Measurements from ENCODE around the gene MYH10. TPM values are rescaled to one million over a fixed set of nuclear protein-coding genes. Genes with fewer than 3 reads are reported as not detected.

The MYH10 gene
- total RNA-seq, 1 donor from 2014 or later: 274 TPM

- DNase-seq (ENCODE audit: low read depth in 2 of 2): no peak
Measured at GRCh38 chr17:8475781-8476180, 154.7 kb downstream of the MYH10 start.

GRCh38 chr17:8475227-8475626 lies 155.3 kb downstream of the MYH10 start:
- no peak for DNase-seq (ENCODE audit: low read depth in 2 of 2)

GRCh38 chr17:8474826-8475225 lies 155.7 kb downstream of the MYH10 start:
- DNase-seq (ENCODE audit: low read depth in 2 of 2): no peak

- no peak for DNase-seq (ENCODE audit: low read depth in 2 of 2)
Measured at GRCh38 chr17:8473451-8474192, 156.9 kb downstream of the MYH10 start.

GRCh38 chr17:8472663-8473062 lies 157.9 kb downstream of the MYH10 start:
- no peak for DNase-seq (ENCODE audit: low read depth in 2 of 2)

- no peak for DNase-seq (ENCODE audit: low read depth in 2 of 2)
Measured at GRCh38 chr17:8470447-8471047, 160.0 kb downstream of the MYH10 start.

- no peak for DNase-seq (ENCODE audit: low read depth in 2 of 2)
Measured at GRCh38 chr17:8469964-8470363, 160.6 kb downstream of the MYH10 start.

- no peak for DNase-seq (ENCODE audit: low read depth in 2 of 2)
Measured at GRCh38 chr17:8468980-8469379, 161.5 kb downstream of the MYH10 start.

- no peak for DNase-seq (ENCODE audit: low read depth in 2 of 2)
Measured at GRCh38 chr17:8468127-8468526, 162.4 kb downstream of the MYH10 start.

- no peak for DNase-seq (ENCODE audit: low read depth in 2 of 2)
Measured at GRCh38 chr17:8467527-8467926, 163.0 kb downstream of the MYH10 start.

GRCh38 chr17:8466873-8467272 lies 163.7 kb downstream of the MYH10 start:
- no peak for DNase-seq (ENCODE audit: low read depth in 2 of 2)

GRCh38 chr17:8466456-8466855 lies 164.1 kb downstream of the MYH10 start:
- DNase-seq (ENCODE audit: low read depth in 2 of 2): peak; percentile 39 to 41

GRCh38 chr17:8465759-8466158 lies 164.8 kb downstream of the MYH10 start:
- no peak for DNase-seq (ENCODE audit: low read depth in 2 of 2)

- DNase-seq (ENCODE audit: low read depth in 2 of 2): no peak
Measured at GRCh38 chr17:8465356-8465755, 165.2 kb downstream of the MYH10 start.

GRCh38 chr17:8464941-8465340 lies 165.6 kb downstream of the MYH10 start:
- DNase-seq (ENCODE audit: low read depth in 2 of 2): no peak

GRCh38 chr17:8463099-8463498 lies 167.4 kb downstream of the MYH10 start:
- no peak for DNase-seq (ENCODE audit: low read depth in 2 of 2)

GRCh38 chr17:8462564-8462963 lies 168.0 kb downstream of the MYH10 start:
- no peak for DNase-seq (ENCODE audit: low read depth in 2 of 2)

GRCh38 chr17:8459831-8460230 lies 170.7 kb downstream of the MYH10 start:
- no peak for DNase-seq (ENCODE audit: low read depth in 2 of 2)

GRCh38 chr17:8459107-8459506 lies 171.4 kb downstream of the MYH10 start:
- DNase-seq (ENCODE audit: low read depth in 2 of 2): no peak

GRCh38 chr17:8458128-8458527 lies 172.4 kb downstream of the MYH10 start:
- no peak for DNase-seq (ENCODE audit: low read depth in 2 of 2)

- DNase-seq (ENCODE audit: low read depth in 2 of 2): no peak
Measured at GRCh38 chr17:8455665-8456209, 174.8 kb downstream of the MYH10 start.

- no peak for DNase-seq (ENCODE audit: low read depth in 2 of 2)
Measured at GRCh38 chr17:8453326-8453725, 177.2 kb downstream of the MYH10 start.
